NB4 (cell line): ENCODE measurements around the gene CNTNAP2.
A peak's percentile ranks its signal among the peaks of the same experiment; 100 is the strongest.
"Not testable (repeated sequence)": the region's sequence is repeated elsewhere in the genome, so short reads cannot be mapped to it uniquely, and the experiment has no call there.

Experiments used
- DNase-seq: peaks from one replicate; pipeline ENCODE4 v3.0.0; 2010; ENCODE audit warnings: low read depth
- H3K4me3 ChIP-seq: one replicate; pipeline ENCODE4 v1.5.1; 2011; ENCODE audit warnings: mild to moderate bottlenecking, low read depth, low read length, moderate library complexity
- CTCF ChIP-seq: IDR thresholded peaks from one replicate; pipeline ENCODE4 v1.5.1; 2012; ENCODE audit warnings: low read depth, low read length
- MAX ChIP-seq: IDR thresholded peaks from 2 replicates; pipeline ENCODE4 v1.6.1; 2011; ENCODE audit warnings: low read depth, low read length
- MYC ChIP-seq: IDR thresholded peaks from 2 replicates; pipeline ENCODE4 v1.6.1; 2011; ENCODE audit warnings: low read depth, low read length
- POLR2A ChIP-seq: IDR thresholded peaks from 2 replicates; pipeline ENCODE4 v1.6.1; 2011; ENCODE audit warnings: mild to moderate bottlenecking; ENCODE audit not compliant: insufficient read length; ENCODE audit errors: extremely low read depth

The CNTNAP2 gene

DNA sequence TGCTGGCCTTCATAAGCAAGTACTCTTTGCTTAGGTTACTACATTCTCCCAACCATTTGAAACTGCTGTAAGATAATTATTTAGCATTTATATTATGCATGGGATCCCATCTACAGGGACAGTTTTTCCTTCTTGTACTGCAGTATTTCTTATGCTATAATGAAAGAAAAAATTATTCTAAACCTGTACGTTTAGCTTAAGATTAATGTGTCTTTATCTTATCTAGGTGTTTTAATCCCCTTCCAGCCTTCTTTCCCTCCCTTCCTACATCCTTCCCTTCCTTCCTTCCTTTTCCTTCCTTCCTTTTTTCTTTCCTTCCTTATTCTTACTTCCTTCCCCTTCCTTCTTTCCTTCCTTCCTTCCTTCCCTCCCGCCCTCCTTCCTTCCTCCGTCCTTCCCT, 778.3 kb downstream of the CNTNAP2 start:
- no peak overlapping the region for H3K4me3 ChIP-seq
- DNase-seq = no peak
- TF ChIP-seq CTCF (no peak), MYC (no peak)

DNA sequence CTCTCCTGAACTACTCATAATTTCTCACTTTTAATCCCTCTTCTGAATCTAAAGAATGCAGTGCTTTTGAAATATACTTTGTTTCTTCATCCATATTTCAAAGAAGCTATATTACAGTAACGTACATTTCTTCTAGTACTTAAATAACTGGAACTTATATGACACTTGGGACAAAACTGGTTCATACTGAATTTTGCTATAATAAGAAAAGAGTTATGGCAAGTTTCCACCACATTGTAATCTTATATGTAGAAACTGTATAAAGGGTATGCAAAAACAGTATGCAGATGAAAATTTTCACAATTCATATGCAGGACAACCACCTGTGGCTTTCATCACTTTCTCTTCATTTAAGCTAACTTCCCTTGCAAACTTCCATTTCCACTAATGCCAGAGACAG, 785.7 kb downstream of the CNTNAP2 start:
- H3K4me3 ChIP-seq = no peak overlapping the region
- no peak for TF ChIP-seq CTCF
- no peak for TF ChIP-seq POLR2A
- no peak for TF ChIP-seq MYC
- no peak for TF ChIP-seq MAX
- no peak for DNase-seq

GRCh38 chr7:146902728-146903127, 786.1 kb downstream of the CNTNAP2 start:
- TF ChIP-seq MAX (no peak), POLR2A (no peak), MYC (no peak), CTCF (no peak)

DNA sequence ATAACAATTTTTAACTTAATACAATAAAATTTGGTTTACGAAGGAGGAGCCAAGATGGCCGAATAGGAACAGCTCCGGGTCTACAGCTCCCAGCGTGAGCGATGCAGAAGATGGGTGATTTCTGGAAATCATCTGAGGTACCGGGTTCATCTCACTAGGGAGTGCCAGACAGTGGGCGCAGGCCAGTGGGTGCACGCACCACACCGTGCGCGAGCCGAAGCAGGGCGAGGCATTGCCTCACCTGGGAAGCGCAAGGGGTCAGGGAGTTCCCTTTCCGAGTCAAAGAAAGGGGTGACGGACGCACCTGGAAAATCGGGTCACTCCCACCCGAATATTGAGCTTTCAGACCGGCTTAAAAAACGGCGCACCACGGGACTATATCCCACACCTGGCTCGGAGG, 789.1 kb downstream of the CNTNAP2 start:
- not testable (repeated sequence) for DNase-seq, H3K4me3 ChIP-seq

More at GRCh38 chr7:146902728-146903127, 786.1 kb downstream of the CNTNAP2 start:
- peak; percentile 4 for DNase-seq
- no peak overlapping the region for H3K4me3 ChIP-seq

GRCh38 chr7:146922782-146923181, 806.2 kb downstream of the CNTNAP2 start:
- TF ChIP-seq CTCF (no peak), POLR2A (no peak), MAX (no peak), MYC (no peak)
- no peak for DNase-seq
- no peak overlapping the region for H3K4me3 ChIP-seq

DNA sequence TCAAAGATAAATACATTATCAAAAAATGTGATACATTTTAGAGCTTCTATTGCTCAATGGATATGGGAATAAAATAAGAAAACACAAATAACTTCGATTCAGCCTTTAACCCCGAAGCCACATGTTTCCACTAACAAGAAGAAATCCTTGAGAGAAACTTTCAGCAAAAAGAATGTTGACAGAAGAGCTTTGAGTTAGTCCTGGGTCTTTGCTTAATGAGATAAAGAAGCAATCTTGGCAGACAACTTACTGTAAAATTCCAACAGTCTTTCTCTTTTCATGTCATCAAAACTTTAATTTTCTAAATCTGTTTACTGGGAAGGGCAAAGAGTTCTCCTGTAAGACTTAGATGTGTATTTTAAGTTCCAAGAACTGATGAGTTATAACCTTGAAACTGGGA, 810.2 kb downstream of the CNTNAP2 start:
- no peak overlapping the region for H3K4me3 ChIP-seq
- TF ChIP-seq MAX (no peak), POLR2A (no peak), CTCF (no peak), MYC (no peak)
- no peak for DNase-seq
